Uterus (tissue), 2 donors: ENCODE results near the gene HOOK2.

Experiments used
- POLR2A ChIP-seq, 2 donors: fragments of 450-650 bp; IDR thresholded peaks; one replicate each; pipeline ENCODE4 v1.6.1; 2016; ENCODE audit warnings: antibody characterized with exemption in 2 of 2, mild to moderate bottlenecking in 1 of 2, moderate library complexity in 1 of 2
- TF ChIP-seq, protein P1 (sequence below), 4 experiments: fragments of 200-600 bp in 2 of 4; fragments of 450-650 bp in 2 of 4; sonication (generic) in 2 of 4; IDR thresholded peaks; one replicate each; pipeline ENCODE4 v1.5.1; 2016 to 2019; ENCODE audit warnings: antibody characterized with exemption in 4 of 4, mild to moderate bottlenecking in 2 of 4, moderate library complexity in 1 of 4

DNA sequence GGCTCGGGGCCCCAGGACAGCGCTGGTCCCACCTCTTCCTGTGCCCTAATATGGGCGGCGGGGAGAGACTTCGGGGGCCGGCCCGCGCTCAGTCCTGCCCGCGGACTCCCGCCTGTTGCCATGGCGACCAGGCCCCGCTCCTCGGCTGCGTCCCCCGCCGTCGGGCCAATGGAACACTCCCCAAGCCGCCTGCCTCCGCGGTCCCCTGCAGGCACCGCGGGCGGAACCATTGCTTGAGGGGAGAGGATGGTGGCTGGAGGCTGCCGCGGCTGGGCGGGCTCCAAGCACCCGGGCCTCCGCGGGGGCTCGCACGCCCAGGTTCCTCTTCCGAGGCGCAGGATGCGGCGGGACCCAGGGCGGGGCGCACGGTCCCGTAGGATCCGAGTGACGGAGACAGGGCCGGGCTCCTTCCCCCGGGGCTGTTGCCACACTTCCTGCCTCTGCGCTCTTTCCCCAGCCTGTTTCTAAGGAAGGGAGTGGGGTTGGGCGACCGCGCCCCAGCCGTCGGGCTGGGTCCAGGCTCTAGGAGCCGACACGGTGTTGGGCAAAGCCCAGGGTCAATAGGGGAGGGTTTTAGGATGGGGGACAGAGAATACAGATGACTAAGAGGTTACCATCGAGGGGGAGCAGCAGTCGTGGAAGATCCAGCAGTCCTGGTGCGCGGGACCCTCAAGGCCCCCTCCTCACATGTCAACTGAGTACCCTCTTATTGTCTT lies 14.7 kb upstream of the HOOK2 start:
- peak; percentile 92 to 94 for TF ChIP-seq POLR2A (IDR thresholded peaks at IDR 0.05)
- TF ChIP-seq, protein P1, sequence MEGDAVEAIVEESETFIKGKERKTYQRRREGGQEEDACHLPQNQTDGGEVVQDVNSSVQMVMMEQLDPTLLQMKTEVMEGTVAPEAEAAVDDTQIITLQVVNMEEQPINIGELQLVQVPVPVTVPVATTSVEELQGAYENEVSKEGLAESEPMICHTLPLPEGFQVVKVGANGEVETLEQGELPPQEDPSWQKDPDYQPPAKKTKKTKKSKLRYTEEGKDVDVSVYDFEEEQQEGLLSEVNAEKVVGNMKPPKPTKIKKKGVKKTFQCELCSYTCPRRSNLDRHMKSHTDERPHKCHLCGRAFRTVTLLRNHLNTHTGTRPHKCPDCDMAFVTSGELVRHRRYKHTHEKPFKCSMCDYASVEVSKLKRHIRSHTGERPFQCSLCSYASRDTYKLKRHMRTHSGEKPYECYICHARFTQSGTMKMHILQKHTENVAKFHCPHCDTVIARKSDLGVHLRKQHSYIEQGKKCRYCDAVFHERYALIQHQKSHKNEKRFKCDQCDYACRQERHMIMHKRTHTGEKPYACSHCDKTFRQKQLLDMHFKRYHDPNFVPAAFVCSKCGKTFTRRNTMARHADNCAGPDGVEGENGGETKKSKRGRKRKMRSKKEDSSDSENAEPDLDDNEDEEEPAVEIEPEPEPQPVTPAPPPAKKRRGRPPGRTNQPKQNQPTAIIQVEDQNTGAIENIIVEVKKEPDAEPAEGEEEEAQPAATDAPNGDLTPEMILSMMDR (IDR thresholded peaks at IDR 0.05), result peak in 1 of 4 experiments; percentile 18
